H4 (cell line): ENCODE results near the gene RPP25. TPM values are rescaled to one million over a fixed set of nuclear protein-coding genes. Genes with fewer than 3 reads are reported as not detected.

Experiments used
- DNase-seq: peaks from one replicate; pipeline ENCODE4 v3.0.0-alpha.2; 2015; ENCODE audit warnings: low spot score
- total RNA-seq: library from RNA; depleted of rRNA; stranded (reverse); fragments of >200 nt; shearing (Covaris generic); gene quantifications from 2 replicates; pipeline ENCODE4 v1.2.3, GENCODE V29; 2014; rRNA removed

Gene RPP25
- total RNA-seq = 0.12 TPM in 1 of 2 replicates, not detected in the other

GRCh38 chr15:74956648-74957475 is at the start of gene RPP25:
TSS of gene RPP25 (minus strand) at chr15:74956772. CDS start at chr15:74956583, 189 bp downstream.
- DNase-seq = no peak

- no peak for DNase-seq
Measured at GRCh38 chr15:75002398-75002797, 45.8 kb upstream of the RPP25 start.

DNA sequence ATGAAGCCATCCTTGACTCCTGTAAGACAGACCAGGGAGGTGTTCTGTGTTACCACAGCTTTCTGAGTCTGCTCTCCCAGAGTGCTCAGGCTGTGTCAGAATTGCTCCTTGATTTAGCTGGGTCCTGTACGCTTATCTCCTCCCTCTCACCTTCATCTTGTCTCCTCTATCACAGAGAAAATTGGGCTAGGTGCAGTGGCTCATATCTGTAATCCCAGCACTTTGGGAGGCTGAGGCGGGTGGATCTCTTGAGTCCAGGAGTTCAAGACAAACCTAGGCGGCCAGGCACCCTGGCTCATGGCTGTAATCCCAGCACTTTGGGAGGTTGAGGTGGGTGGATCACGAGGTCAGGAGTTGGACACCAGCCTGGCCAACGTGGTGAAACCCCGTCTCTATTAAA is 44.7 kb upstream of the RPP25 start:
- DNase-seq = no peak

GRCh38 chr15:74997543-74997942 is 41.0 kb upstream of the RPP25 start:
- DNase-seq = no peak

DNA sequence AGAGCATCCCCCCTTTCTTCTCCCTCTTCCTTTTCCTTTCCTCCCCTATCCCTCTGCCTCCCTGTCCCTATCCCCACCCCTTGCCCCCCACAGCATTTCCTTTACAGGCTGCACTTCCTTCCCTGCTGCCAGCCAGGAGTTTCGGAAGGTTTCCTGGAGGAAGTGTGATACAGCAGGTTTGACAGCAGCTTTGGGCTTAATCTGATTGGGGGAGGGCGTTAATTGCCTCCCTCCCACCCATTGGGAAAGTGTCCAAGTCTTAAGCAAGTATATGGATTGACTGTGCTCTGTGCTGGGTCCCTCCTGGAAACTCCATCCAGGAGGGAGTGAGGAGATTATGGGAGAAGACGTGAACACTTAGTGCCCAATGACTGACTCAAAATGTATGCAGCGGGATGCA is 40.6 kb upstream of the RPP25 start:
- DNase-seq = no peak

- DNase-seq = no peak
Measured at GRCh38 chr15:74995779-74996765, 39.5 kb upstream of the RPP25 start.

- peak; percentile 92 for DNase-seq
Measured at GRCh38 chr15:74995182-74995778, 38.7 kb upstream of the RPP25 start, which contains the start of gene SCAMP5. TSS of gene SCAMP5 (plus strand) at chr15:74995563. CDS start at chr15:75011840, 16,277 bp downstream.

- no peak for DNase-seq
Measured at GRCh38 chr15:74994685-74995084, 38.1 kb upstream of the RPP25 start.

DNA sequence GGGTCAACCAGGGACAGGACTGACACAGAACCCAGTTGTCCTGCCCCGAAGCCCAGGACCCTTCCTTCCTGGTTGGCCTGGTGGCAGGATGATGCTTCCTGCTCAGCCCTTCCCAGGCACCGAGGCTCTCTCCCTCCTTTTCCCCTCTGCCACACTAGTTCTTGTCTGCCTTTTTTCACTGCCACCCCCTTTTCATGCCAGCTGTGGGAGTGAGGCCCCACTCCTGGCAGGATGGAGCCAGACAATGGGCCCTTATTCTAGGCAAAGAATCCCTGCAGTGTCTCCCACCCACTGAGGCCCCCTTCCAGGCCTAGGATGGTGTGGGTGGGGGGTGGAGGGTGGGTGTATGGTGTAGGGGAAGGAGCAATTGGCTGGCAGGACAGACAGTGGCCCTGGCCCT is 37.7 kb upstream of the RPP25 start:
- no peak for DNase-seq

GRCh38 chr15:74992619-74993018 is 36.0 kb upstream of the RPP25 start:
- DNase-seq = no peak

DNA sequence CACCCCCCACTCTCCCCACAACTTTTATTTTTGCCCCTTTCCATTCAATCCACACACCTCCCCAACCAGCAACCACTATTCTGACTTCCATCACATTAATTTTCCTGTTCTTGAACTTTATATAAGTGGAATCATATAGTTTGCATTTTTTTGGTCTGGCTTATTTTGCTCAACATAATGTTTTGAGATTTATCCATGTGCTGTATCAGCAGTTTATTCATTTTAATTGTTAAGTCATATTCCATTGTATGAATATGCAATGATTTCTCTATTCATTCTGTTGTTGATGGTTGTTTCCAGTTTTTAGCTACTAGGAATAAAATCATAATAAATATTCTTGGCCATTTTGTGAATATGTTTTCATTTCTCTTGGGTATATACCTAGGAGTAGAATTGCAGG is 33.0 kb upstream of the RPP25 start:
- no peak for DNase-seq

- DNase-seq = peak; percentile 54
Measured at GRCh38 chr15:74988007-74988800, 31.6 kb upstream of the RPP25 start.

- DNase-seq = no peak
Measured at GRCh38 chr15:74983725-74984231, 27.2 kb upstream of the RPP25 start.

DNA sequence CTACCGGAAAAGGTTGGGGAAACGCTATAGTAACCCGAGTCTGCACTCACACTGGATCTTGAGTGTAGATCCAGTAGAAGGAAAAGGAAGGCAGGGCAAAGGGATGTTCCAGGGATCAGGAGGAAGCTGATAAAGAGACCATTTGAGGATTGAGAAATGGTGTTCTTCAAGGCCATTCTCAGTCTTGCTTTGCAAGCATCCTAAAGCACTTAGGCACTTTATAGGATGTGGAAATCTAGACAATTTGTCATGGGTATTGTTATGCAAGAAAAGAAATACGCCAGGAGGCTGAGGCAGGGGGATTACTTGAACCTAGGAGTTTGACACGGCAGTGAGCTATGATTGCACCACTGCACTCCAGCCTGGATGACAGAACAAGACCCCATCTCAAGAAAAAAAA is 25.6 kb upstream of the RPP25 start:
- DNase-seq = no peak

- peak; percentile 33 for DNase-seq
Measured at GRCh38 chr15:74978503-74978902, 21.9 kb upstream of the RPP25 start.

DNA sequence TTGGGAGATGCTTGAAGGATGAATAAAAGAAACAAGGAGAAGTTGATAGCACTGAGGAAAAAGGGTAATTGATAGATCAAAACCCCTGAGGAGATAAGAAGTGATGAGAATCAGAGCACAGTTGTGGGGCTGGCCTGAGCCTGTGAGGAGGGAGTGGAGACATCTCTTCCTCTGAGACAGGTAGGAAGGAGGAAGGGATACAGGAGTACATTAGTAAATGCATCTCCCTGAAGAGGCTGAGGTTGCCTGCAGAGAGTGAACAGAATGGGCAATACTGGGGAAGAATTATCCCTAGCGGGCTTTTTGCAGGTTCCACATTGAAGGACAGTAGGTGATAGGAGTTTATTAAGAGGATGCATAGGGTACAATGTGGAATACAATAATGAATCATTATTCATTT is 21.5 kb upstream of the RPP25 start:
- no peak for DNase-seq

GRCh38 chr15:74977599-74977998 is 21.0 kb upstream of the RPP25 start:
- DNase-seq = no peak

- DNase-seq = no peak
Measured at GRCh38 chr15:74976159-74976558, 19.6 kb upstream of the RPP25 start.

GRCh38 chr15:74967670-74968069 is 11.1 kb upstream of the RPP25 start:
- no peak for DNase-seq

DNA sequence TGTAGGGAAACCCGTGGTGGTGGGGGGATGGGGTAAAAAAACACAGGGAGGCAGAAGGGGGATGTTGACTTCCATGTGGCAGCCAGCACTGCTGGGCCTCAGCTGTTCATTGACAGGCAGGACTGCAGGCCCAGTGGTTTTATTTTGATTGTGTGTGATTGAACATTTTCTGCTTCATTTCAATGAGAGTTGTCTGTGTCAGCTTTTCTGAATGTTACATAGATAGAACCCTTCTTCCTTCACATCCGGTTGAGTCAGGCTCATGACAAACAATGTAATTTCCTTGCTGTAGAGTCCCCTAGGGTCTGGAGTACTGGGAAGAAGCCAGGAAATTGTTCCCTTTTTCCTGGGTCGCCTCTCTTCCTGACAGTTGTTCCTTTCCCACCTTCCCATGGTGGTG is 8.2 kb upstream of the RPP25 start:
- no peak for DNase-seq

DNA sequence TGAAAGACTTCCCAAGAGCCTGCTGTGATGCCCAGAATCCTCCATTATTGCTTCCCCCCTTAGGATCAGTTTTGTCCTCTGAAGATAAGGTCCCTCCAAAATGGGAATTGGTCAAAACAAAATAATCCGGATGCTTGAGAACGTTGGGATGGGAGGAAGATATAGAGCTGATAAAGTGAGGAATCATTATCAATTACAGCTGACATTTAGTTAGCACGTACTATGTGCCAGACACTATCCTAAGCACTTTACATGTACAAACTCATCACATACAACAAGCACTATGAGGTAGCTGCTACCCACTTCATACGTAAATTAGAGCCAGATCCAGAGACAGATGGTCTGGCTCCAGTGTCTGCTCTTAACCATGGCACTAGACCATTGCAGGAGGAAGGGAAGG is 6.6 kb upstream of the RPP25 start:
- DNase-seq = no peak
